ENCODE data around the gene NOXA1.
"Not testable (repeated sequence)": the region's sequence is repeated elsewhere in the genome, so short reads cannot be mapped to it uniquely, and the experiment has no call there.

The NOXA1 gene

DNA sequence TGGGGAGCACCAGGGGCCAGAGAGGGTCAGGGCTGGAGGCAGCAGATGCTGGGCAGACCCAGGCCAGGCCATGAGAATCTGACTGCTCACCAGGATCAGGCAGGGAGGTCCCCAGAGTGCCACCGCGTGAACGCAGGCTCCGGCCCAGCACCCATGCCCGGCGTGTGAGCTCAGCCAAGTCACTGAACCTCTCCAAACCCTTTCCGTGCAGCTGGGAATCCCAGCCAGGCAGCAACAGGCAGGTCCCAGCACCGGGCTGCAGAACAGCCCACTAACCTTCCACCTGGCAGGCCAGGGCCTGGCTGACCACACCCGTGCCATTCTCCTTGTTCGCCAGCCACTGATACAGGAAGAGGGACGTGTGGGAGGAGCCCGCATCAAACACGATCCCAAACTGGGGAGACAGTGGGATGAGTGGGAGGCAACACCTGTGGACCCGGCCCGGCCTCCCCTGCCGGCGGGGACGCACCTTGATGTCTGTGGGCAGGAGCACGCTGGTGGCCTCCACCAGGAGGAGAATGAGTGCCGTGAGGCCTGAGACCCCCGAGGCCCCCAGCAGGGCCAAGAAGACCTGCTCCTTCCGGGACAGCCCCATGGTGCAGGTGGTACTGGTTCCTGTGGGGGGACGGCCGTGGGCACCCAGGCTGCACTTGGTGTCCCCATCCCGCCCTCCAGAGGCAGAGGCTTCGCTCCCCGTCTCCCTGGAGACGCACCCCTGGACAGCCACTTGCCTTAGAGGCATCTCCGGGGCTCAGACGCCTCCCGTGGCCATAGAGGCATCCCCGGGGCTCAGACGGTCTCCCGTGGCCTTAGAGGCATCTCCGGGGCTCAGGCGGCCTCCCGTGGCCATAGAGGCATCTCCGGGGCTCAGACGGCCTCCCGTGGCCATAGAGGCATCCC lies 14.7 kb downstream of the NOXA1 start:
- H3K4me3 ChIP-seq (ENCODE audit: low read depth, low read length) = no peak overlapping the region

DNA sequence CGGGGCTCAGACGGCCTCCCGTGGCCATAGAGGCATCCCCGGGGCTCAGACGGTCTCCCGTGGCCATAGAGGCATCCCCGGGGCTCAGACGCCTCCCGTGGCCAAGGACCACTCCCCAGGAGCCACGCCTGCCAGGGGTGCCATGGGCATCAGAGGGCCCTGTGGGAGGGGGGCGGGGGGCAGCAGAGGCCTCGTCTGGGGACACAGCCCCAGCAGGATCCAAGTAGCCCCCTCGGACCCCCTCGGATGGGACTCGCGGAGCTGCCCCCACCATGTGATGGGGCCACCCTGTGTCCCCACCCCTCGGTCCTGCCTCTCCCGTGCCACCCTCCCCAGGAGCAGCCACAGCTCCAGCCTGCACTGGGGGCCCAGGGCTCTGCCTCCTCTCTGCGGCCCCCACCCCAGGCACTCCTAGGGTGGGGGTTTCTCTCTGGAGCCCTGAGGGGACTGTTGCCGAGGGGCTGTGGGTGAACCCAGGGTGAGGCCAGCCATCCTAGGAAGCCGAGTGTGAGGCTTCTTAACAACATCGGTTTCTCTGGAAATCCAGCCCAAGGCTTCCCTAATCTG lies 15.5 kb downstream of the NOXA1 start:
- no peak overlapping the region for H3K4me3 ChIP-seq (ENCODE audit: low read depth, low read length)

DNA sequence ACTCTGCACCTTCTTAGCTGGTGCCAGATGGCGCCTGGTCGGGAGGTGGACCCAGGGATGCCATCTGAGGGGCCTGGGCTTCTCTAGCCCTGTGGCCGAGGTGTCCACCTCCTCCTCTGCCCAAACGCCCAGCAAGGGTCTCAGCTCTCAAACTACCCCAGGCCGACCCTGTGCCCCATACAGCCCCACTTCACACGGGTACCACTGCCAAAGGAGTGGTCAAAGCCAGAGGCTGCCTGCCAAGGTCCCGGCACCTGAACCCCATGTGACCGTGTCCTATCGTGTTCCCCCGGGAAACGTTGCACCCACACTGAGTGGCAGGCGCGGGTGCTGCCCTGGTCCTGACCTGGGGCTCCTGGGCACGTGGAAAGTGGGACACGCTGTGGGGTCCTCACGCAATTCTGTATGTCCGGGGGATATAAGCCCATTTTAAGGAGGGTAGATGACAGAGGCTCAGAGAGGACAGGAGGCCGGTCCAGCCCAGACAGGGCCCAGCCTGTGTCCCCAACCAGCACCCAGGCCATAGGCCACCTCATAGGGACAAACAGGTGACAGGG lies 16.0 kb downstream of the NOXA1 start:
- no peak overlapping the region for H3K4me3 ChIP-seq (ENCODE audit: low read depth, low read length)

DNA sequence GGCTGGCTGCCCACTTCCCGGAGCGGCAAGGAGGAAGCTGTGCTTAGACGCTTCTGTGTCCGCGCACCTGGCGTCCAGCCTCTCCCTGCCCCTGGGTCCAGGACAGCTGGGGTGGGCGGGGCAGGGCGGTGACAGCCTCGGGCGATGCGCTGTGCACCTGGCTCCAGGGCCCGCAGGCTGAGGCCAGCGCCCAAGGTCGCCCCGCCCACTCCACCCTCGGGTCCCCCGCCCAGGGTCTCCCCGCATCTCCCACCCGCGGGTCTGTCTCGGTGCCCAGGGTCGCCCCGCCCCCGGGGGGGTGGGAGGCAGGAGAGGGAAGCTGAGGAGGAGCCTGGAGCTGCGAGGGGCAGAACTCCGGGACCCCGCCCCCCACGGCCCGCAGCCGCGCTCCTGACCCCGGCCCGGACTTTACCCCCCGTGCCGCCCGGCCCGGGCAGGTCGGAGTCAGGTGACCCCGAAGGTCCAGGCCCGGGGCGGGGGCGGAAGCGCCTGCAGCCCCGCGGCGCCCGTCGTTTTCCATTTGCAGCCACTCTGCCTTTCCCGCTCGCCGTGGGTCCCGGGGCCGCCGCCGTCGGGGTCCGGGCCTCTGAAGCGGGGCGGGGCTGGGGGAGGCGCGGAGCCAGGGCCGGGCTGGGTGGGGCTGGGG lies 18.2 kb downstream of the NOXA1 start, which contains the start of gene ENTPD8:
Gene ENTPD8, minus strand, starts transcription at position 69 of the 646 bp plus-strand sequence. CDS start 3,072 bp downstream, outside the sequence.
- H3K4me3 ChIP-seq (ENCODE audit: low read depth, low read length) = peak within 1 kb of the TSS; percentile 18

DNA sequence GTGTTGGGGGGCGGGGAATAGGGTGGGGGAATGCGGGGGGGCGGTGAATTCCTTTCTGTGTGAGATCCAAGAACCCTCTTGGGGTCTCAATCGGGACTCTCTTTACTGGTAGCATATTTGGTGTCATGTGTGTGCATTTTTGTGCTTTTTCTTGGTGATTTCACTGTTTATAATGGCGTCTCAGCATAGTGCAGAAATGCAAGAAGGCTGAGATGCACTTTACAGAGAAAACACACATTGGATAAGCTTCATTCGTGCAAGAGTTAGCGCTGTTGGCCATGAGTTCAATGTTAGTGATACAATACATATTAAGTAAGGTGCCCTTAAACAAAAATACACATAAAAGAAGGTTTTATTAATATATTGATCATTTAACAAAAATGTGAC lies 18.7 kb downstream of the NOXA1 start:
- peak overlapping the region; percentile 18 for H3K4me3 ChIP-seq (ENCODE audit: low read depth, low read length)

DNA sequence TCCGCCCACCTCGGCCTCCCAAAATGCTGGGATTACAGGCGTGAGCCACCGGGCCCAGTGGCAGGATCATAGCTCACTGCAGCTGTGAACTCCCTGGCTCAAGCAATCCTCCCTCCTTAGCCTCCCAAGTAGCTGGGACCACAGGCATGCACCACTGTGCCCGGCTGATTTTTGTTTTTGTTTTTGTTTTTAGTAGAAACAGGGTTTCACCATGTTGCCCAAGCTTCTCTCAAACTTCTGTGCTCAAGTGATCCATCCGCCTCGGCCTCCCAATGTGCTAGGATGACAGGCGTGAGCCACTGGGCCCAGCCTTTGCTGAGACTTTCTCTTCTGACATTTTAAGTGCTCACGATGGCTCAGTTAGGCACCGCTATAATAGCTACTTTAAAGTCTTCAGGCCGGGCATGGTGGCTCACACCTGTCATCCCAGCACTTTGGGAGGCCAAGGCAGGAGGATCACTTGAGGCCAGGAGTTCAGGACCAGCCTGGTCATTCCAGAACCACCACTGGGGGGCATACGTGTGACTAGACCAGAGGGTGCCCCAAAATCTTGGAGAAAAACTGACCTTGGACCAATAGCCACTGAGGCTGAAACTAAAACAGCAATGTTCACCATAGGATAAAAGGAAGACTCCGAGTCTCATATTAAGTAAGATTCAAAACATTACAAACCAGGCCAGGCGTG lies 21.1 kb downstream of the NOXA1 start:
- no peak overlapping the region for H3K4me3 ChIP-seq (ENCODE audit: low read depth, low read length)

DNA sequence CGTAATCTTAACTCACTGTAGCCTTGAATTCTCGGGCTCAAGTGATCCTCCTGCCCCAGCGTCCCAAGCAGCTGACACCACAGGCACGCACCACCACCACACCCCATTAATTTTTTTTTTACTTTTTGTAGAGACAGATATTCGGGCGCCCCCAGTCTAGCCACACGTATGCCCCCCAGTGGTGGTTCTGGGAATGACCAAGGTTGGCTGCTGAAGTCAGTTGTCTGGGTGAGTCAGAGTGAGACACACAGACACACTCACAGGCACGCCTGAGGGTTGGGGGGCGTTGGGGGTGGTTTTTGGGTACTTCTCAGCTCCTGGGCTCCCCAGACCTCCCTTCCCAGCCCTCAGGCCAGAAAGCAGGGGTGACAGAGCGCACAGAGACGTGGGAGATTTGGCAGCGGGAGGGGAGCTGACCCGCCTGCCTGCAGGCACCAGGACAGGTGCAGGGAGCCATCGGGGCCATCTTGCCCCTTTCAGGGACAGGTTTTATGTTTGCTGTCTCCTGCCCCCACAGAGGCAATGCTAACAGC lies 22.1 kb downstream of the NOXA1 start:
- no peak overlapping the region for H3K4me3 ChIP-seq (ENCODE audit: low read depth, low read length)

DNA sequence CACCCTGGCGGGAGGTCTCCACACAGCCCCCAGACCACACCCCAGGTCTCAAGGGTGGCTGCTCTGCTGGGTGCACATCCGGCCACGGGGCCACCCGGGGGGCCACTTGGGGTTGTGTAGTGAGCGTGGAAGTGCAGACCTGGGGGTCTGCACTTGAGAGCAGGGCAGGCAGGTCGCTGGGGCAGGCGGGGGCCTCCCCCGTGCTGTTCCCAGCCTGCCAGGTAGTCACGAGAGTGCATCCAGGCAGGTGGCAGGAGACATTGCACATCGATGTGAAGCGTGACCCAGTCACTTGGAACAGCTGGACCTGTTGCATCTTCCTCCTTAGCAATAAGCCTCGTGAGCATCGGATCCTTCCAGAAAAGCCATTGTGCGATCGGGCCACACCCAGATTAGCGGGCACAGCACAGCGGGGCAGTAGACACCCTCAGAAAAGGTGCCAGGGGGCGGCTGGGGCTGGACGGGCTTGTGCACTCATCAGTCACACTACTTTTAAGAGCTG lies 22.8 kb downstream of the NOXA1 start:
- no peak overlapping the region for H3K4me3 ChIP-seq (ENCODE audit: low read depth, low read length)

DNA sequence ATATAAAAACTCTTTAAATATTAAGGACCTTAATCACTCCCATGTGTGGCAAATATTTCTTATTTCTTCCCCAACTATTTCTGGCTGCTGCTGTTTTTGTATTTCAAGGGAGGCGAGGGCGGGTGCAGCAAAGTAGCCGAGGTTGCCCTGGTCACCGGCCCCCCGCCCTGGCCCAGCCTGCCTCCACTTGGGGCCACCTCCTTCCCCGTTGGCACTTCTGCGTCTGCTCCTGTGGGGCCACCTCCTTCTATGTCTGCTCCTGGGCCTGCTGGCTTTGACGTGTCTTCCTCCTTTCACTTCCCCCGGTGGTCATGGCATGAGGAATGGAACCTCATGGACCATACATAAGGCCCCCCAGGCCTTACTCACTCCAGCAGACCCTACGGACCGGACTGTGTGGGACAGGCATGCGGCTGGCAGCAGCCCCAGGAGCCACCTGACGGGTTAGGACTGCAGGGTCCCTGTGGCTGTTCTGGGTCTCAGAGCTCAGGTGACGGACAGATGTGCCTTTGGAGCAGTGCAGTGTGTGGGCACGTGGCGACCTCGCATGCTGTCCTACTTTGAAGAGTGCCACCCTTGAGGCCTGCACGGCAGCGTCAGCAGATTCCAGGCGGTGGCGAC lies 23.8 kb downstream of the NOXA1 start:
- no peak overlapping the region for H3K4me3 ChIP-seq (ENCODE audit: low read depth, low read length)

DNA sequence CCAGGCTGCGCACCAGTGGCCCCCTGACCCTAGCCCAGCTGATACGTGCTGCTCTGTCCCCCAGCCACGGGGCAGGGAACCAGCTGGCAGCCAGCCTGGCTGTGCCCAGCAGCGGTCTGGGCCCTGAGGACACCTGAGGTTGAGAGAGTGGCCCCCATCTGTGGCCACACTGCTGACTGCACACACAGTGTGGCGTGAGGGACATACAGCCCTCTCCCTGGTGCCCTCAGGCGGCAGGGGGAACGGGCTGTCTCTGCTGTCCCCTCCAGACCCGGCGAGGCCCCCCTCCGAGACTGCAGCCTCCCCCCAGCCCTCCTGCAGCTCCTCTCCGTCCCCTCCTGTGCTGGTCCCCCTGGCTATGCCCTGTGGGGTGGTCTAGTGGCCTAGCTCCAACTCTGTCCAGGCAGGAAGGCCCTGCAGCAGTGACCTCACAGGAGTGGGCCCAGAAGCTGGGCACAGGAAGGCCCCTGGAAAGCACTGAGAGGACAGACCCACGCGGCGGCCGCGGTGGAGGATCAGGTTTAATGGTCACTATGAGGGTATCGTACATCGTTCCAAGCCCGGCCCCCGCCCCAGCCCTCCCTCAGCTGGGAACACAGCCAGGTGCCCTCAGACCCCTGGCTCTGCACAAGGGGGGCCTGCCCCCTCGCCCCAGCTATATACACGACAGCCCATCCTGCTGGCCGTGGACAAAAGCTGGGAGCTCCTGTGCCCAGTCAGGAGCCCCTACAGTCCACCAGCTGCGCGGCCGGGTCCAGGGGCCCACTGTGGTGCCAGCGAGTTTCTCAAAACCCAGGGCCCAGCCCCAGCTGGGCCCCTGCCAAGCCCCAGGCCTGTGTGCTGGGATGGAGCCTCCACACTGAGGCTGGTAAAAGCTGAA lies 24.8 kb downstream of the NOXA1 start:
- no peak overlapping the region for H3K4me3 ChIP-seq (ENCODE audit: low read depth, low read length)

DNA sequence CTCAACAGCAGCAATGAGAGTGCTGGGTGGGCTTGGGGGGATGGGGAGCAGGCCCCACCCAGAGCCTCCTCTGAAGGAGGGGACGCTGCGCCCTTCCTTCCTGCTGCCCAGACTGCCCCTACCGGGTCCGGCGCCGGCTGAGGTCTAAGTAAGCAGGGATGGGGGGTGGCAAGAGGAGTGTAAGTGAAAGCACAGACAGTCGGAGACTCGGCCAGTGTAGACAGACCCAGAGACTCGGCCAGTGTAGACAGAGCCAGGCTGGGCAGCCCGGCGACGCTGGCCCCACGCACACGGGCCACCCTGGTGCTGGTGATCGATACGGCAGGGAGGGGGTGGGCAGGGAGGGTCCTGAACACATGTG lies 25.4 kb downstream of the NOXA1 start:
- H3K4me3 ChIP-seq (ENCODE audit: low read depth, low read length) = no peak overlapping the region

DNA sequence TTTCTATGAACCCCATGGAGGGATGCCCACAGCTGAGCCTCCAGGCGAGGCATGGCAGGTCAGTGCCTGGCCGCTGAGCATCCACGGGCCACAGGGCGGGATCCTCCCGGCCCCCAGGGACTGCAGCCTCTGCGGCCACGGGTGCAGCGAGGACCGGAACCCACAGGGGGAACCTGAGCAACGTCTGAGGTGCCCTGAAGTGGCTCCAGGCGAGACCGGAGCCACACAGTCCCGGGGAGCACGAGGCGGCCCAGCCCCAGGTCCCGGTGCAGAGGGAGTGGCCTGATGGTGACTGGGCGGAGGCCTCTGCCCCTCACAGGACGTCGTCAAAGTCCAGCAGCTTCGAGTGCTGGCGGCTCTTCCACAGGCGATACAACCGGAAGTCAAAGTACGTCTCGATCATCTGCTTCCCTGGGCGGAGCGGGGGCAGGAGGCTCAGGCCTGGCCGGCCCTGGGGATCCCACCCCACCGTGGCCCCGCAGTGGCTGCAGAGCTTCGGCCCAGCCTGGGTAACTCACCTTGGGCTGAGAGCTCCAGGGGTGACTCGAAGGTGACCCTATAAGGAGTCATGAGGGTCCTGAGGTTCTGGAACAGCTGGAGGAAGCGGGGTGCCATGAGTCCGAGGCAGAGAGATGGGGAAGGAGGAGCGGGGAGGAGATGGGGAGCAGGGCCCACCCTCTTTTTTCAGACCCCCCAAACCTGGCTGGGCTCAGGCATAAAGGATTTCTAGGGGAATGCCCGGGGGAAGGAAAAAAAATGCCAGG lies 26.1 kb downstream of the NOXA1 start:
- no peak overlapping the region for H3K4me3 ChIP-seq (ENCODE audit: low read depth, low read length)

DNA sequence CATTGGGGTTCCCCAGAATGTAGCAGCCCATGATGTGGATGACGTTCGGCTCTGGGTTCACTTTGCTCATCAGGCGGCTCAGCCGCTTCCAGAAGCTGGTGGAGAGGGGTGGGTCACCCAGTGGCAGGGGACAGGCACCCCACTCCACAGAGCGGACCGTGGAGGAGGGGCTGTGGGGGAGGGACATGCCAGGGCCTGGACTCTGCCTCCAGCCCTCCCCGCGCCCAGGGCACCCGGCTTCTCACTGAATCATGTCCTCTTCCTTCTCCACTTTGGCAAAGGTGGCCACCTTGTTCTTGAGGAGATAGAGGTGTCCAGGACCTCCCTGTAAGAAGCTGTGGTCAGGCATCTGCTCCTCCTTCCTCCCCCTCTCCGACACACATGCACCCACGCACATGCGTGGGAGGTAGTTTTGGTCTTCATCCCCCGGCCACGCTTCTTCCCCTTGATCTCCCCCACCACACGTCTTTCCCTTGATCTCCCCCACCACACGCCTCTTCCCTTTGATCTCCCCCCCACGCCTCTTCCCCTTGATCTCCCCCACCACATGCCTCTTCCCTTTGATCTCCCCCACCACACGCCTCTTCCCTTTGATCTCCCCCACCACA lies 26.8 kb downstream of the NOXA1 start:
- no peak overlapping the region for H3K4me3 ChIP-seq (ENCODE audit: low read depth, low read length)

DNA sequence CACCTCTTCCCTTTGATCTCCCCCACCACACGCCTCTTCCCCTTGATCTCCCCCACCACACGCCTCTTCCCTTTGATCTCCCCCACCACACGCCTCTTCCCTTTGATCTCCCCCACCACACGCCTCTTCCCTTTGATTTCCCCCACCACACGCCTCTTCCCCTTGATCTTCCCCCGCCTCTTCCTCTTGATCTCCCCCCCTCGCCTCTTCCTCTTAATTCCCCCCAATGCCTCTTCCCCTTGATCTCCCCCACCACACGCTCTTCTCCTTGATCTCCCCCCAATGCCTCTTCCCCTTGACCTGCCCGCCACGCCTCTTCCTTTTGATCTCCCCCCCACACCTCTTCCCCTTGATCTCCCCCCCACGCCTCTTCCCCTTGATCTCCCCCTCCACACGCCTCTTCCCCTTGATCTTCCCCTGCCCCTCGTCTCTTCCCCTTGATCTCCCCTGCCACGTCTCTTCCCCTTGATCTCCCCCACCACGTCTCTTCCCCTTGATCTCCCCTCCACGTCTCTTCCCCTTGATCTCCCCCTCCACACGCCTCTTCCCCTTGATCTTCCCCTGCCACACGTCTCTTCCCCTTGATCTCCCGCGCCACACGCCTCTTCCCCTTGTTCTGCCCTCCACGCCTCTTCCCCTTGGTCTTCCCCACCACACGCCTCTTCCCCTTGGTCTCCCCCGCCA lies 27.5 kb downstream of the NOXA1 start:
- H3K4me3 ChIP-seq (ENCODE audit: low read depth, low read length) = not testable (repeated sequence)

DNA sequence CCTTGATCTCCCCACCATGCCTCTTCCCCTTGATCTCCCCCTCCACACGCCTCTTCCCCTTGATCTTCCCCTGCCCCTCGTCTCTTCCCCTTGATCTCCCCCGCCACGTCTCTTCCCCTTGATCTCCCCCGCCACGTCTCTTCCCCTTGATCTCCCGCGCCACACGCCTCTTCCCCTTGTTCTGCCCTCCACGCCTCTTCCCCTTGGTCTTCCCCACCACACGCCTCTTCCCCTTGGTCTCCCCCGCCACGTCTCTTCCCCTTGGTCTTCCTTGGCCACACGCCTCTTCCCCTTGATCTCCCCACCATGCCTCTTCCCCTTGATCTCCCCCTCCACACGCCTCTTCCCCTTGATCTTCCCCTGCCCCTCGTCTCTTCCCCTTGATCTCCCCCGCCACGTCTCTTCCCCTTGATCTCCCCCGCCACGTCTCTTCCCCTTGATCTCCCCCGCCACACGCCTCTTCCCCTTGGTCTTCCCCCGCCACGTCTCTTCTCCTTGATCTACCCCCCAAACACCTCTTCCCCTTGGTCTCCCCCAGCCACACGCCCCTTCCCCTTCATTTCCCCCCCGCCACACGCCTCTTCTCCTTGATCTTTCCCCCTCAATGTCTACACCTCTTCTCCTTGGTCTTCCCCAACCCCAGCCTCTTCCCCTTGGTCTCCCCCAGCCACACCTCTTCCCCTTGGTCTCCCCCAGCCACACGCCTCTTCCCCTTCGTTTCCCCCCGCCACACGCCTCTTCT lies 28.2 kb downstream of the NOXA1 start:
- H3K4me3 ChIP-seq (ENCODE audit: low read depth, low read length) = not testable (repeated sequence)

DNA sequence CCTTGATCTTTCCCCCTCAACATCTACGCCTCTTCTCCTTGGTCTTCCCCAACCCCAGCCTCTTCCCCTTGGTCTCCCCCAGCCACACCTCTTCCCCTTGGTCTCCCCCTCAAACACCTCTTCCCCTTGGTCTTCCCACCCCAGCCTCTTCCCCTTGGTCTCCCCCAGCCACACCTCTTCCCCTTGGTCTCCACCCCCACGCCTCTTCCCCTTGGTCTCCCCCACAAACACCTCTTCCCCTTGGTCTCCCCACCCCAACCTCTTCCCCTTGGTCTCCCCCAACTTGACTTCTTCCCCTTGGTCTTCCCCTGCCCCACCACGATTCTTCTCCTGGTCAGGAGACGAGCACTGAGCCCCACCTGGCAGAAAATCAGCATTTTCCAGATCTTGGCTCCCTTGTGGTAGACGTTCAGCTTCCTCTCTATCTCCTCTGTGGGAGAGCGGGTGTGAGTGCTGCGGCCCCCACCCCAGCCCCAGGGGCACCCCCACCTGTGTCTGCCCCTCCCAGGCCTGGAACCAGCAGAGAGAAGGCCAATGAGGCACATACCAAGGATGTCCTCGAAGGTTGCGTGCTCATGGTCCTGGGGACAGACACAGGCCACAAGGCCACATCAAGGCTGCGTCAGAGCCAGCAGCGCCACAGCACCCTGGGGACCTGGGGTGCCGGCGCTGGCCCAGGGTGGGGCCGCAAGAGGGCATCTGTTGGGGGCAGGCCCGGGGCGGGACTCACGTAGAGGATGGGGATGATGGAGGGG lies 29.0 kb downstream of the NOXA1 start:
- no peak overlapping the region for H3K4me3 ChIP-seq (ENCODE audit: low read depth, low read length)
